K562 (cell line): ENCODE results near the gene NEDD8. TPM values are rescaled to one million over a fixed set of nuclear protein-coding genes. Genes with fewer than 3 reads are reported as not detected.

ENCODE experiments used
- ATAC-seq: fragments of 200-7000 bp; cut with Tn5 transposase; 3 replicates; pipeline ENCODE4 v1.9.1; 2020; ENCODE audit warnings: moderate library complexity
- BruUV-seq: library from RNA; stranded (reverse); fragments of 400-500 nt; replicated peaks from 2 replicates; lab custom pipeline; 2021; lab: Mats Ljungman, UMichigan
- CTCF ChIA-PET: fragments of 300-600 bp; formaldehyde crosslinking; extraction: SDS; loops from one replicate; lab custom pipeline; 2021; ENCODE audit warnings: low intra/inter-chr PET ratio; lab: Yijun Ruan, JAX
- POLR2A ChIA-PET: fragments of 300-600, 350-650 bp; sonication (Branson Sonifier 250); formaldehyde crosslinking; extraction: SDS; loops from one replicate; lab custom pipeline; 2021; ENCODE audit warnings: antibody characterized with exemption, inconsistent platforms; lab: Yijun Ruan, JAX
- DNase-seq, 4 experiments: peaks; one replicate each; pipeline versions ENCODE4 v3.0.0 to v3.0.0-alpha.2; 2011 to 2018; ENCODE audit warnings: low spot score in 3 of 4, mixed read lengths in 3 of 4; ENCODE audit errors: extremely low read depth in 1 of 4
- FAIRE-seq: peaks from 2 replicates; lab custom pipeline; 2011; peaks lifted over from hg19 to GRCh38; lab: Jason Lieb, UNC
- H2AFZ ChIP-seq: 2 replicates; pipeline ENCODE4 v1.6.0; 2011; ENCODE audit warnings: low read depth, low read length, control low read depth, inconsistent platforms
- H3K27ac ChIP-seq: fragments of 200-600 bp; 3 replicates; pipeline ENCODE4 v1.8.0; 2011; ENCODE audit warnings: low read depth, mild to moderate bottlenecking, control low read depth, inconsistent platforms, low read length, moderate library complexity, mixed read lengths; ENCODE audit errors: extremely low read depth
- H3K27me3 ChIP-seq, 2 experiments: fragments of 300-600 bp in 1 of 2; 2 replicates in 1 of 2; 3 replicates in 1 of 2; pipeline versions ENCODE4 v1.6.0 to v1.8.0; 2011; ENCODE audit warnings: inconsistent platforms in 2 of 2, low read length in 2 of 2, mild to moderate bottlenecking in 1 of 2, mixed read lengths in 1 of 2, moderate library complexity in 1 of 2; ENCODE audit not compliant: control insufficient read depth in 2 of 2, insufficient read depth in 2 of 2
- H3K36me3 ChIP-seq: fragments of 300-600 bp; 3 replicates; pipeline ENCODE4 v1.8.0; 2011; ENCODE audit warnings: mild to moderate bottlenecking, low read length, inconsistent platforms; ENCODE audit not compliant: control insufficient read depth, insufficient read depth
- H3K4me1 ChIP-seq, 2 experiments: fragments of 200-600 bp in 1 of 2; replicated peaks in 1 of 2; 2 replicates in 1 of 2; 3 replicates in 1 of 2; pipeline versions ENCODE4 v1.5.1 to v1.8.0; 2011; ENCODE audit warnings: inconsistent platforms in 2 of 2, low read length in 2 of 2, mild to moderate bottlenecking in 1 of 2, mixed read lengths in 1 of 2, moderate library complexity in 1 of 2; ENCODE audit not compliant: control insufficient read depth in 2 of 2, insufficient read depth in 2 of 2
- H3K4me2 ChIP-seq: 2 replicates; pipeline ENCODE4 v1.6.1; 2011; ENCODE audit warnings: low read length, control low read depth, inconsistent platforms, mixed read lengths; ENCODE audit not compliant: insufficient read depth
- H3K4me3 ChIP-seq: fragments of 200-600 bp; sonication (generic), shearing (Covaris generic); 2 replicates; pipeline ENCODE4 v1.5.1; 2016; ENCODE audit warnings: control low read depth, inconsistent platforms
- H3K79me2 ChIP-seq: fragments of 200-600 bp; 3 replicates; pipeline ENCODE4 v1.8.0; 2011; ENCODE audit warnings: low read length, inconsistent platforms; ENCODE audit not compliant: control insufficient read depth, insufficient read depth
- H3K9ac ChIP-seq, 2 experiments: 2 replicates each; pipeline versions ENCODE4 v1.6.0 to v1.6.1; 2011; ENCODE audit warnings: low read depth in 2 of 2, low read length in 2 of 2, control low read depth in 1 of 2, inconsistent platforms in 1 of 2, mild to moderate bottlenecking in 1 of 2, mixed read lengths in 1 of 2; ENCODE audit not compliant: insufficient read depth in 1 of 2
- H3K9me1 ChIP-seq: one replicate; pipeline ENCODE4 v1.6.0; 2011; ENCODE audit warnings: inconsistent platforms, mild to moderate bottlenecking, low read length, moderate library complexity; ENCODE audit not compliant: control insufficient read depth, insufficient read depth
- H3K9me3 ChIP-seq: replicated peaks from 2 replicates; pipeline ENCODE4 v1.5.1; 2011; ENCODE audit warnings: low read depth, low read length, inconsistent platforms; ENCODE audit not compliant: control insufficient read depth, insufficient read depth
- H4K20me1 ChIP-seq: replicated peaks from 2 replicates; pipeline ENCODE4 v1.6.1; 2011; ENCODE audit warnings: low read length, inconsistent platforms, mixed read lengths; ENCODE audit not compliant: control insufficient read depth, insufficient read depth
- CCAR2 ChIP-seq: fragments of 200-400 bp; formaldehyde crosslinking; IDR thresholded peaks from 2 replicates; pipeline ENCODE4 v1.6.1; 2017; ENCODE audit warnings: mild to moderate bottlenecking, low read depth, low read length
- PBX2 ChIP-seq, 2 experiments: IDR thresholded peaks in 1 of 2; conservative IDR thresholded peaks in 1 of 2; 2 replicates each; pipeline ENCODE4 v1.6.1; 2016; ENCODE audit warnings: low read depth in 2 of 2, mild to moderate bottlenecking in 1 of 2, missing compliant biosample characterization in 1 of 2, missing genetic modification characterization in 1 of 2, moderate library complexity in 1 of 2
- TRIM28 ChIP-seq: fragments of 450-650 bp; IDR thresholded peaks from 2 replicates; pipeline ENCODE4 v1.6.1; 2017
- WGBS: fragments of 100-300 bp; shearing (Covaris generic); methylation state at CpG from one replicate; pipeline ENCODE4 v1.1.6; 2016; ENCODE audit warnings: low coverage, mixed read lengths; ENCODE audit not compliant: insufficient coverage; ENCODE audit errors: missing lambda C conversion rate; 5-methylcytosine and 5-hydroxymethylcytosine counted together
- in situ Hi-C: fragments of 300-500 bp; cut with MboI; formaldehyde crosslinking; loops from 4 replicates; pipeline ENCODE4 v1.15.0; 2018; ENCODE audit warnings: inconsistent platforms, mixed read lengths
- intact Hi-C: fragments of 100-400 bp; cut with micrococcal nuclease; formaldehyde crosslinking; loops from 2 replicates; pipeline ENCODE4 v1.14.2; 2022
- polyA plus RNA-seq, 8 experiments: library from polyadenylated mRNA; depleted of rRNA in 4 of 8; stranded (reverse) in 5 of 8; unstranded in 3 of 8; fragments of >200 nt; fragmentation: Nextera tagmentation in 2 of 8; fragmentation: Illumina TruSeq in 1 of 8; extraction: Ambion mirVana in 2 of 8; extraction: Trizol in 1 of 8; gene quantifications; 2 replicates each; pipeline versions ENCODE4 v1.2.1 to v1.2.3, GENCODE V29; 2011 to 2014; ENCODE audit warnings: inconsistent platforms in 1 of 8, missing spikeins in 1 of 8
- total RNA-seq, 7 experiments: library from RNA; depleted of rRNA in 6 of 7; stranded (reverse); fragments of >200 nt in 6 of 7; fragmentation: Illumina TruSeq in 2 of 7; extraction: Trizol in 2 of 7; gene quantifications; 2 replicates each; pipeline versions ENCODE4 v1.2.1 to v1.2.3, GENCODE V29; 2011 to 2021; ENCODE audit warnings: low replicate concordance in 1 of 7

NEDD8 gene
- total and polyA plus RNA-seq, 9 of the 15 experiments (the other 6 are each of a cell fraction or from before 2014, with no cell fraction given): 142 to 691 (median 260) TPM

GRCh38 chr14:24228902-24229301 lies 3.3 kb downstream of the NEDD8 start:
- Histone ChIP-seq H3K9ac (no peak overlapping the region), H4K20me1 (no peaks in the 10 kb centered on the region), H3K4me2 (no peak overlapping the region), H3K9me1 (no peaks in the 10 kb centered on the region), H2AFZ (no peak overlapping the region), H3K36me3 (peaks cover 12% of the 10 kb centered on the region; the same call in 1 of the 3 replicates), H3K9me3 (no peaks in the 10 kb centered on the region), H3K27ac (no peak overlapping the region), H3K79me2 (peaks cover 60% of the 10 kb centered on the region), H3K4me3 (no peak overlapping the region), H3K27me3 (no peaks in the 10 kb centered on the region), H3K4me1 (peaks cover 6% of the 10 kb centered on the region in 2 experiments; a peak in 4 of 5 replicates)
- DNase-seq (no peak), ATAC-seq (no peak), FAIRE-seq (no peak)
- ChIA-PET CTCF (no interaction called here), POLR2A (no interaction called here)
- WGBS: 0% methylated on average over 1 of the region's 1 CpG
- intact Hi-C loops: no loop called here
- no TSS peak for BruUV-seq
- in situ Hi-C loops: no loop called here
- TF ChIP-seq TRIM28 (no peak), CCAR2 (no peak), PBX2 (CRISPR knock-in tag; IDR thresholded peaks at IDR 0.05; ENCODE audit: low read depth) (no peak), PBX2 (tag; conservative IDR thresholded peaks at IDR 0.05; ENCODE audit: low read depth) (no peak)
